A673 (cell line): Measurements from ENCODE around the gene ABI3BP. TPM values are rescaled to one million over a fixed set of nuclear protein-coding genes. Genes with fewer than 3 reads are reported as not detected.

ENCODE experiments used
- BruUV-seq: library from RNA; stranded (reverse); fragments of 400-500 nt; replicated peaks from 2 replicates; lab custom pipeline; 2021; lab: Mats Ljungman, UMichigan
- CTCF ChIA-PET: fragments of 300-600 bp; sonication (Branson Sonifier 250); formaldehyde crosslinking; loops from one replicate; lab custom pipeline; 2022; ENCODE audit warnings: antibody characterized with exemption; lab: Charles Lee
- POLR2A ChIA-PET: fragments of 300-600 bp; sonication (Branson Sonifier 250); formaldehyde crosslinking; loops from one replicate; lab custom pipeline; 2022; ENCODE audit warnings: antibody characterized with exemption; ENCODE audit not compliant: low non-redundant PET; lab: Charles Lee
- DNase-seq: peaks from one replicate; pipeline ENCODE4 v3.0.0-alpha.2; 2015; ENCODE audit warnings: low spot score
- H3K27ac ChIP-seq: fragments of 200-600 bp; sonication (generic); 2 replicates; pipeline ENCODE4 v1.5.1; 2016; ENCODE audit warnings: mixed run types, low read depth, mild to moderate bottlenecking, mixed read lengths, antibody characterized with exemption, low read length; ENCODE audit not compliant: poor library complexity, severe bottlenecking
- H3K27me3 ChIP-seq: fragments of 200-600 bp; sonication (generic); replicated peaks from 2 replicates; pipeline ENCODE4 v1.6.1; 2017; ENCODE audit warnings: mixed run types, low read depth, mild to moderate bottlenecking, mixed read lengths, antibody characterized with exemption, low read length; ENCODE audit not compliant: insufficient read depth, poor library complexity
- H3K36me3 ChIP-seq: fragments of 200-600 bp; sonication (generic); 2 replicates; pipeline ENCODE4 v1.6.1; 2016; ENCODE audit warnings: mixed run types, mild to moderate bottlenecking, mixed read lengths, antibody characterized with exemption, low read length; ENCODE audit not compliant: insufficient read depth, poor library complexity, severe bottlenecking
- H3K4me1 ChIP-seq: fragments of 200-600 bp; sonication (generic); 2 replicates; pipeline ENCODE4 v1.6.1; 2017; ENCODE audit warnings: mixed run types, mild to moderate bottlenecking, mixed read lengths, antibody characterized with exemption, low read length; ENCODE audit not compliant: insufficient read depth, poor library complexity, severe bottlenecking
- H3K4me3 ChIP-seq: fragments of 200-600 bp; sonication (generic); 2 replicates; pipeline ENCODE4 v1.5.1; 2016; ENCODE audit warnings: low read depth, mixed run types, mild to moderate bottlenecking, mixed read lengths, low read length; ENCODE audit not compliant: poor library complexity, severe bottlenecking
- H3K9me3 ChIP-seq: fragments of 200-600 bp; sonication (generic); 2 replicates; pipeline ENCODE4 v1.6.1; 2016; ENCODE audit warnings: mixed run types, low read depth, mild to moderate bottlenecking, mixed read lengths, antibody characterized with exemption, low read length; ENCODE audit not compliant: poor library complexity, severe bottlenecking
- CTCF ChIP-seq: fragments of 300-800, 200-600 bp; sonication (generic); conservative IDR thresholded peaks from 2 replicates; pipeline ENCODE4 v1.5.1; 2017; ENCODE audit warnings: low read depth, mild to moderate bottlenecking, antibody characterized with exemption, low read length, moderate library complexity, mixed read lengths
- EZH2 ChIP-seq: fragments of 200-600 bp; sonication (generic); IDR thresholded peaks from 2 replicates; pipeline ENCODE4 v1.6.1; 2017; ENCODE audit warnings: borderline replicate concordance, low read depth, mild to moderate bottlenecking, mixed read lengths, antibody characterized with exemption, low read length; ENCODE audit not compliant: poor library complexity, severe bottlenecking
- intact Hi-C: fragments of 100-400 bp; cut with micrococcal nuclease; formaldehyde crosslinking; loops from one replicate; pipeline ENCODE4 v1.10.0; 2022; ENCODE audit not compliant: unreplicated experiment
- total RNA-seq: library from RNA; stranded (reverse); gene quantifications from 2 replicates; pipeline ENCODE4 v1.2.3, GENCODE V29; 2021

The ABI3BP gene
- total RNA-seq, 1 experiment from 2014 or later = 5.2 TPM

- no peak overlapping the region for H3K27ac ChIP-seq
- TF ChIP-seq CTCF (no peak), EZH2 (no peak)
- DNase-seq = no peak
- intact Hi-C loops = no loop called here
- no peak overlapping the region for H3K4me3 ChIP-seq
- H3K9me3 ChIP-seq = no peaks in the 10 kb centered on the region
- H3K27me3 ChIP-seq = peaks cover 4% of the 10 kb centered on the region
- no peaks in the 10 kb centered on the region for H3K36me3 ChIP-seq
- no peaks in the 10 kb centered on the region for H3K4me1 ChIP-seq
- ChIA-PET CTCF (no interaction called here), POLR2A (no interaction called here)
- BruUV-seq = no TSS peak
Observed at GRCh38 chr3:100830931-100831330, 162.3 kb downstream of the ABI3BP start.

- intact Hi-C loops = no loop called here
- POLR2A ChIA-PET = no interaction called here
- no peak overlapping the region for H3K4me3 ChIP-seq
- no peaks in the 10 kb centered on the region for H3K9me3 ChIP-seq
- DNase-seq = no peak
- no peaks in the 10 kb centered on the region for H3K36me3 ChIP-seq
- H3K27me3 ChIP-seq = peaks cover 4% of the 10 kb centered on the region
- TF ChIP-seq CTCF (no peak), EZH2 (no peak)
- no peak overlapping the region for H3K27ac ChIP-seq
- CTCF ChIA-PET = no interaction called here
- no TSS peak for BruUV-seq
- no peaks in the 10 kb centered on the region for H3K4me1 ChIP-seq
Observed at GRCh38 chr3:100825574-100825973, 167.6 kb downstream of the ABI3BP start.

GRCh38 chr3:100815583-100815982 lies 177.6 kb downstream of the ABI3BP start:
- no peaks in the 10 kb centered on the region for H3K9me3 ChIP-seq
- no peak for DNase-seq
- H3K27me3 ChIP-seq = no peaks in the 10 kb centered on the region
- CTCF ChIA-PET = no interaction called here
- no peaks in the 10 kb centered on the region for H3K4me1 ChIP-seq
- no peak overlapping the region for H3K4me3 ChIP-seq
- BruUV-seq = no TSS peak
- TF ChIP-seq EZH2 (no peak), CTCF (no peak)
- no peak overlapping the region for H3K27ac ChIP-seq
- intact Hi-C loops = loop anchor here (10.0 kb wide), 1 partner anchor 569 kb away; no protein-coding TSS in a partner anchor
- POLR2A ChIA-PET = no interaction called here
- H3K36me3 ChIP-seq = no peaks in the 10 kb centered on the region
